Placental epithelial cell (primary cell): ENCODE results near the gene HMGN1. TPM values are rescaled to one million over a fixed set of nuclear protein-coding genes. Genes with fewer than 3 reads are reported as not detected.

Experiments used
- small RNA-seq: library from RNA; depleted of rRNA; stranded (forward); fragments of <200 nt; gene quantifications from one replicate; pipeline ENCODE3, GENCODE V24; 2012
- total RNA-seq: library from RNA; depleted of rRNA; stranded (reverse); fragments of >200 nt; gene quantifications from 2 replicates; pipeline ENCODE4 v1.2.3, GENCODE V29; 2012

The HMGN1 gene, protein sequence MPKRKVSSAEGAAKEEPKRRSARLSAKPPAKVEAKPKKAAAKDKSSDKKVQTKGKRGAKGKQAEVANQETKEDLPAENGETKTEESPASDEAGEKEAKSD
- total RNA-seq = 212 and 296 TPM in 2 replicates

DNA sequence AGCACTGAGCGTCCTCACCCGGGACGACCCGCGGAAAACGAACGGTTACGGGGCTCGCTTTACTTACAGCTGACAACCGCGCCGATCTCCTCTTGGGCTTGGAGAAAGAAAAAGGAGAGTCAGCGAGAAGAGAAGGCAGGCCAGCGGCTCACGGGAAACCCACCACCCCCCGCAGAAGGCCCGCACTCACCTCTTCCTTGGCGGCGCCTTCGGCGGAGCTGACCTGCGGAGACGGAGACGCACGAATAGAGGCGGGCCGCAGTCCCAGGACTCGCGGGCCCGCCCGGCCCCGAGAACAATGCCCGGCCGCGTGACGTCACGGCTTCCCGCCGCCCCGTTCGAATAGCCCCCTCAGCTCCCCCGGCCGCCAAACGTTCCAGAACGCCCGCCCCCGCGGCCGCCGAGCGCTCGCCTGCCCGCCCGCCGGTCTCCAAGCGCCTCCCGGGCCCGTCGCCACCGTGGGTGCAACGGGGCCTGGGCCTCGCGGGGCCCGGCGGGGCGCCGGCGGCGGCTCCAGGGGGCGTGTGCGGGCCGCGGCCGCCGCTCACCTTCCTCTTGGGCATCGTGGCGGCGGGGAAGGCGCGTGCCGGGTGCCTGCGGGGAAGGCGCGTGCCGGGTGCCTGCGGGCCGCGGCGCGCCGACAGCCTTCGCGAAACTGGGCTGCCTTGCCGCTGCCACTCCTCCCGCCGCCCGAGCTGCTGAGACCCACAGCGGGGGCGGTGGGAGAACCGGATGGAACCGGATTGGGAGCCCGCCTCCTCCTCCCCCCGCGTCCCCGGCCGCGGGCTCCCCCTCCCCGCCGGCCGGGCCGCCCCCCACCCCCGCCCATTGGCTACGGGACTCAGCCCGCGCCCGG, at the start of gene HMGN1:
TSS of gene HMGN1 (minus strand) at position 734 of the 856 bp plus-strand sequence. CDS start at position 563, 171 bp downstream.

DNA sequence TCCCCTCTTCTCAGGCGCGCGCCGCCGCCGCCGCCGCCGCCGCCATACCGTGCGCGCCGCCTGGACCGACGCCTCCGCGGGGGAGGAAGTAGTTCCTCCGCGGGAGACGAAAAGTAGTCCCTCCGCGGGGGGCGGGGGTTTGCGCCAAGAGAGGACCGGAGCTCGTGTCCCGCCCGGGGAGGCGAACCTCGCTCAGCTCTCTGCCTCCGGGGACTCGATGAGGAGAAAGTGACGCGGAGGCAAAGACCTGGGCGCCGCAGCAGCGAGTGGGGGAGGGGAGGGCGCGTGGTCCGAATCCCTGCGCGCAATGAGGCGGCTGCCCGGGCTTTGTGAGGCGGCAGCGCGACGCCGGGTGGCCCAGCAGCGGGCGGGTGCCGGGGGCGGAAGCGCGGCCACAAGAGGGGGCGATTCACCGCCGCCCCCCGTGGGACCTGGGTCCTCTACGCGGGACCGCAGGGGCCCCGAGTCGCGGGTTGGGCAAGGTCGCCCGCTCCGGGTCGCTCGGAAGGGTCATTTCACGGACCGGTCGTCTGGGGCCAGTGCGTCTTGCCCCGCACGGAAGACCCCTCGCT, 35.2 kb downstream of the HMGN1 start, which contains the start of gene BRWD1:
TSS of gene BRWD1 (minus strand) at position 62 of the 572 bp plus-strand sequence. CDS start 141 bp downstream, outside the sequence.

Small RNAs within 50 kb of the gene (small RNA-seq; reads per million reads assigned to genes)
- gene RF00019 = not detected

Other genes starting within 250 kb of the HMGN1 start
- 38.5 and 57.7 TPM in 2 replicates for gene PSMG1, start 165.6 kb downstream of the HMGN1 start, total RNA-seq
- 68.9 and 88.3 TPM in 2 replicates for gene BRWD1, start 35.5 kb downstream of the HMGN1 start, total RNA-seq
- 2.0 and 2.7 TPM in 2 replicates for gene LCA5L, start 96.7 kb upstream of the HMGN1 start, total RNA-seq
- gene SH3BGR, start 102.9 kb upstream of the HMGN1 start, total RNA-seq = 0.79 and 1.5 TPM in 2 replicates